ENCODE results near the gene RAB44.
"Not testable (repeated sequence)": the region's sequence is repeated elsewhere in the genome, so short reads cannot be mapped to it uniquely, and the experiment has no call there.

RAB44 gene

DNA sequence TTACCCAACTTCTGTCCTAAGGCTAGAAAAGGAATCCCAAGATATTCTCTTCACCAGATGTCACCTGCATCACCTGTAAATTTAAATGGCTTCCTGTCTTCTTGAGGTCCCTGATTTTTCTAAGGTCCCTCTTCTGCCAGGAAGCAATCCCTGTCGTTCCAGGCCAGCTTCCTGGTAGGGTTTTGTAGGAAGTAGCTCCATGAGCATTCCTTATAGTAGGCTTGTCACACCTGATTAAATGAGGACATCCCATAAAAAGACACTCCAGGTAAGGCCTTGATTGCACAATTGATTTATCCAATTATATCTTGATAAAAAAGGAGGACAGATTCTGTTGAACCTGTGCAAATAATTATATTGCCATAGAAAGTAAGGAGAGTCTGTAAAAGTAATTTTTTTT is 8.7 kb downstream of the RAB44 start:
- DNase-seq (ENCODE audit: low read depth), result no peak

DNA sequence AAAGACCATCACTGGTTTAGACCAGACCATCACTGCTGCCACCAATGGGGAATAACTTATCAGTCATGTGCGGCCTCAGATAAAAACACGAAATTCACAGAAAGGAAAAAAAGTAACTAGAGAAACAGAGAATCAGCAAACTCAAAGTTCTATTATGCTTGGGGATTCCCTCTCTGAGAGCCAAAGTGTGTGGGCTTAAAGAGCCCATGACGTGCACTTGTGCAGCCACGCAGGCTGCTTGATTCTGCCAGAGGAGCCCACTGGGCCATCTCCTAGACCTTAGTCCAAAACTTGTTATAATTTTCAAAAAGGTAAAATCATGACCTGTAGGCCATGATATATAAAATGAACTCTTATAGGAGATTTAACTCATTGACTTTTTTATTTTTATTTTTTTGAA is 15.2 kb downstream of the RAB44 start:
- DNase-seq (ENCODE audit: low read depth), result no peak

DNA sequence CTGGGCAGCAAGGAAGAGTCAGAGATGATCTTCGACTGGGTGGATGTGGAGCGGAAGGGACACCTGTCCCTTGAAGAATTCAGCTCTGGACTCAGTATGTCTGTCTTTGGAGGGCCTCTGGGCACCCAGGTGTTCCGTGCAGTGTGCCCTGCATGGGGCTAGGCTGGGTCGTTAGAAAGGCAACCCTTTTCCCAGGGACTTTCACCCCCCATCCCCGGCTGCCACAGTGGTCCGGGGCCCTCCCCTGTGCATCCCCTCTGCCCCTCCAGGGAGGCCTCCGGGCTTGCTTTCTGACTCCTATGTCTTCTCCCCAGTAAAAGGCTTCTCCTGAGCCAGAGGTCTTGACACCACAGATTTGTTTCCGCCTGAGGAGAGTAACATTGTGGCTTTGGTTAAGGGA is 16.2 kb downstream of the RAB44 start:
- DNase-seq (ENCODE audit: low read depth), result no peak

DNA sequence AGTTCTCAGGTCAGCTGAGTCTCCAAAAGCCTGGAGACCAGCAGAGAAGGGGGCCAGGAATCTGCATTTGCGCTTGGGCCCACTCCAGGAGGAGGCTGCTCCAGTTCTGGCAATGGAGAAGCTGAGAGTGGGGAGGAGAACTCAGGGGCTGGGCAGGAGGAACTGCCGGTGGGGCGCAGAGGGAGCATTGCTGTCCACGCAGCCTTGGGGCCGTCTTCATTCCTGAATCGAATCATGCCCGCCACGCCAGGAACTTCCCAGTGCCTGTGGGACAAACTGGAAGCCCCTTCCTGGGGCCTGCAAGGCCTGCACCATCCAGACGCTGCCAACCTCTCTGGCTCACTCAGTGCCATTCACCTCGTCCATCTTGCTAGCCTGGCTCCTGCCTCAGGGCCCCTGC is 16.9 kb downstream of the RAB44 start:
- no peak for DNase-seq (ENCODE audit: low read depth)

DNA sequence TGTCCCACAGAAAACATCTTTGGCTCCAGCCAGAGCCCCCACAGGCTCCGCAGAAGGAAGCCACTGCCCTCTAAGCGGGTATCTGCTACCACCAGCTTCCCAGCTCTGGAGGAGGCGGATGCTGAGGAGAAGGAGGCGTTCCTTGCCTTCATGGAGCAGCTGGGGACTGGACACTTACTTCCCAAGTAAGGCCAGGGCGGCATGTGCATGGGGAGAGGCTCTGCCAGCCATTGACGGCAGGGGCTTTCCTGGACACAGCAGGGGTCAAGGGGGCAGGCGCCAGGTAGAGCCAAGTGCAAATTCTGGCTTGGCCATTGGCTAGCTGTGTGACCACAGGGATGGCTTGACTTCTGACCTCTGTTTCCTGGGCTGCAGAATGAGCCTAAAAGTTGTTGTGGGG is 17.8 kb downstream of the RAB44 start:
- DNase-seq (ENCODE audit: low read depth), result no peak

DNA sequence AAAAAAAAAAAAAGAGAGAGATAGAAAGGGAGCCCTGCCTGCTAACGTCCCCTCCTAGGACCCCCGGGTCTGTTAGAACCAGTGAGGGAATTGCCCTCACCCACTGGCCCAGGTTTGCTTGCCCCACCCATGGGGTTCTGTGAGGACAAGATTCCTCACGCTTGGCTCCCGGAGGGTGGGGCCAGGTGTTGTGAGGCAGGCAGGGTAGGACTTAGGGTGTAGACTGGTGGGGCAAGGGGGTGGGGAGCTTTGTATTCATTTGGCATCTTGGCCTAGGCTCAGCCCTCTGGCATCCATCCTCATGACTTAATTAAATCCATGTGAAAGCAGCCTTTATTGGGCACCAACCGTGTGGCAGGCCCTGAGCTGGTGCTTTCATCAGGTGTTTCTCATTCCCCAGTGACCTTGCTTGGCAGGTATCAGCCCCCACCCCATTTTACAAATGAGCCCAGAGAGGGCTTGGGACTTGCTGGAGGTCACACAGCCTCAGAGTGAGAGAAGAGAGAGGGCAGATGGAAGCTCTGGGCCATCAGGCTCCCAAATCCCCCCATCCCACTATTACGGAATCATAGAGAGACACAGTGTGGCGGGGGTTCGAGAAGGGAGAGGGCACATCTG is 19.0 kb downstream of the RAB44 start:
- DNase-seq (ENCODE audit: low read depth), result no peak

DNA sequence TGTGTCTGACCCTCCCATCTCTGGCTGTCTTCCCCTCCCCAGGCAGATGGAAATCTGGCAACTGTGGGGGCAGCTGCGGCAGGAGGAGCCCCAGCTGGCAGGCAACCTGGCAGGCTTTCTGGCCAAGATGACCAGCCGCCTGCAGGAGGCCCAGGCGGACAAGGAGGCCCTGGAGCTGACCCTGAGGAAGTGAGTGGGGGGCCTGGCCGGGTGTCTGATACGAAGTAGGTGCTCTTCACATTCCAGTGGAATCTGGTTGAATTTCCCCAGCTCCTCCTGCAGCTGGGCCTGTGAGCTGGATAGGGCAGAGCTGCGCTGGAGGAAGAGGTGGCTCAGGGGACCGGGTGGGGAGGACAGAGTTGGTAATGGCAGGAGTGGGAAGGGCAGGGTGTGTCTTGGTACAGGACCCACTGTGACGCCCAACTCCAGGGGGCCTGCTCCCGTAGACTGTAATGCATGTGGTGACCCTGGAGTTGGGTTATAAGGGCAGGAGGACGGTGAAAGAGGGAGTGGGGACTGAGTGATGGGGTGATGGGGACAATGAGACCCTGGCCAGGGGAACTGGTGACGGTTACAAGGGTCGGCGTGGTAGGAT is 19.7 kb downstream of the RAB44 start:
- no peak for DNase-seq (ENCODE audit: low read depth)

DNA sequence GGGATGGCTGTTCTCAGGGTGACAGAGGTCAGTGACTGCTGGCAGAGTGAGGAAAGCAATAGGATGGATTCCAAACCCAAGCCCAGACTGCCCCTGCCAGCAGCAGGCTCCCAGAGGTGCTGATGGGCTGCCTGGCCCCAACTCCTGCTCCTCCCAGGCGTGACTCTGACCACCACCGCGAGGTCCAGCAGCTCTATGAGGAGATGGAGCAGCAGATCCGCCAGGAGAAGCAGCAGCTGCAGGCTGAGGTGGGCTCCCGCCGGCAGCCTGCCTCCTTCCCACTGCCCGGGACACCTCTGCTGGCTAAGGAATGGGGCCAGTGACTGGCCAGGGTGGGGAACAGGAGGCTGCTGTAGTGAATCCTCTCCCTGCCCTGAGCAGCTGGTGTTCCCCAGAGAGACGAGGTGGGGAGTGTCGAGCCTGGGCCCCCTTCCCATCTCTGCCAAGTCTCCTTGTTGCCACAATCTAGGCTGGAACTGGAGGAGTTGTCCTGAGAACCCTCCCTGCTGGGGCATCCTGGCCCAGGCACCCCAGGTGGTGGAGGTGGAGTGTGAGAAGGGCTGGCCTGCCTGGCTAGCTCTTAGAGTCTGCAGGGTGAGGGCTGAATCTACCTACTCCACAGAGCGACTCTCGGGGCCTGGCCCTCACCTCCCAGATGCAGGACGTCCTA is 20.4 kb downstream of the RAB44 start:
- no peak for DNase-seq (ENCODE audit: low read depth)

DNA sequence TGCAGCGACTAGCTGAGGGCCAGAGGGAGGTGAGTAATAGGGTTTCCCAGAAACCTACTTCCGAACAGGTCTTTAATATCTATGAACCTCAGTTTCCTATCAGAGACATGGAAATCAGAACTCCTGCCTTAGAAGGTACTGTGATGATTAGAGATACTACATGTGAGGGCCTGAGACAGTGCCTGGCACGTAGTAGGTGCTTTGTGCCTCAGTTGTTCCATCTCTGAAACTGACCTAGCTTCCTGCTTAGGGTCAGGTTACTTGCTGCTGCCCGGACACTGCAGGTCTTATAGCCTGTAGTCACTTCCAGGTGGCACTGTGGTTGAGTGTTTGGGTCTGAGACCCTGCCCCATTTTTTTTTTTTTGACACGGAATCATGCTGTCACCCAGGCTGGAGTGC is 20.9 kb downstream of the RAB44 start:
- DNase-seq (ENCODE audit: low read depth), result no peak

DNA sequence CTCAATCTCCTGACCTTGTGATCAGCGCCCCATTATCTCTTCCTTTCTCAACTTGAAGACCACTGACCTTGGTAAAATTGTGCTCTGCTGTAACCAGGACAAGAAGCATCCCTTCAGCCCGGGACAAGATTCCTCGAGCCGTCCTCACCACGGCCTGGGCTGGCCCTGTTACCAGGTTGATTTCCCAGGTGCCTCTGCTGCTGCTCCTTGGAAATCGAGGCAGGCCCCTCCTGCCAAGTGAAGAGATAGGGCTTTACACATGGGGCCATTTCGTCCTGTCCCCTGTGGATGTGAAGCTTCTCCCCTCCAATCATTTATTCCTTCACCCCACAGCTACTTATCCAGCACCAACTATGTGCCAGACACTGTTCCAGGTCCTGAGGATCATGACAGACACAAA is 21.5 kb downstream of the RAB44 start:
- DNase-seq (ENCODE audit: low read depth), result no peak

DNA sequence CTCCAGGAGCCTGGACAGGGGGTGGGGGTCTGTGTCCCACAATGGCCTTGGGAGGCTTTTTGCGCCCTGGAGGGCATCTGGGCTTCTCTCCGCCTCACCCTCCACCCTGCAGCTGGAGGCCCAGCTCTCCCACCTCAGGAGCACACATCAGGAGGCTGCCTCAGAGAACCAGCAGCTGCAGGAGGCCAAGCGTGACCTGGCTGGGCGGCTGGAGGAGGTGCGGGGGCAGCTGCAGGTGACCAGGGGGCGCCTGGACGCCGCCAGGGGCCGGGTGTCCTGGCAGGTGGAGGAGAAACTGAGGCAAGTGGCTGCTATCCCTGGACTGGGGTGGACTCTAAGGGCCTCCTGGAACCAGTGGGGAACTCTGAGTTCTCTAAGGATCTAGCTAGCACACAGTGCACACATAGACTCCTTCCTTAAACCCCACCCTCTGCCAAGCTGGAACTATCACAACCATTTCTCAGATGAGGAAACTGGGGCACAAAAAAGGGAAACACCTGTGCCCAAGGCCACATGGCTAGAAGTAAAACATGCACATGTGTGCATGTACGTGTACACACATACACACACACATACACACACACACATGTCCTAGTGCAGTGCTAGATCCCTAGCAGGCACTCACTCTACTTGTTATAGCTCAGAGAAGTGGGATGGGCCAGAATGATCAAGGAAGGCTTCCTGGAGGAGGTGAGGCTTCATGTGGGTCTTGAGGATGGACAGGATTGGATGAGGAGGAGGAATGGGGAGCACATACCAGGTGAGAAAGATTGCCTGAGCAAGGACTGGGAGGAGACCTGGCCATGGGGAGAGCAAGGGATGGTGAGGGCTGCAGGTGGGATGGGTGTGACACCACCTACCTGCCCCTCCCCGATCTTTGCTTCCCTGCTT is 22.9 kb downstream of the RAB44 start:
- DNase-seq (ENCODE audit: low read depth), result no peak

DNA sequence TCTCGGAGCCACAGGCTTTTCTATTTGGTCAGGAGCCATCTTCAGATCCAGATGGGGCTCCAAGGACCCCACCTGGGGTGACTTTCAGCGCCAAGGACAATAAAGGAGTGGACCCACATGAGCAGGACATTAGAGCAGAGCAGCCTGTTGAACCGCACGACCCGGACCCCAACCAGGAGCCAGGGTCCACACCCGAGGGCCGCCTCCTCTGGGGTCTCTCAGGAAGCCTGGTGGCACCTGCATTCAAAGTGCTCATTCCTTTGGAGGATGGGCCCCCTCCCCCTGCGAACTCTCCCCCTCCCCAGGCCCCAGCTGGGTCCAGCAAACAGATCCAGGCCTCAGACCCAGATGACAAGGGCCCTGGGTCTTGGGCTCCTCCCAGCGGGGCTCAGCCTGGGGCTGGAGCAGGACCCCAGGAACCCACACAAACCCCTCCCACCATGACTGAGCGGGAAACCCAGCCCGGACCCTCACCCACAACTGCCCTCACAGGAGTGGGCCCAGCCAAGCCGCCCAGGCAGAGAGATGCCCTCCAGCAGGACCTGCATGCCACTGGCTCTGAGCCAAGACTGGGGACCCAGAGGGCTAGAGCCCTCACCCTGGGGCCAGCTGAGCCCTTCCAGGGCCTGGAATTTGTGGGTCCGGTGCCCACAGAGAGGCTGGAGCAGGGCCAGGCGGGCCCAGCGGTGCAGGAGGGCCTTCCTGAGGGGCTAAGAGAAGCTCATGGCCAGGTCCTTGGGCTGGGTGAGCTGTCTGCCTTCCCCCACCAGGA is 23.9 kb downstream of the RAB44 start:
- DNase-seq (ENCODE audit: low read depth), result no peak

DNA sequence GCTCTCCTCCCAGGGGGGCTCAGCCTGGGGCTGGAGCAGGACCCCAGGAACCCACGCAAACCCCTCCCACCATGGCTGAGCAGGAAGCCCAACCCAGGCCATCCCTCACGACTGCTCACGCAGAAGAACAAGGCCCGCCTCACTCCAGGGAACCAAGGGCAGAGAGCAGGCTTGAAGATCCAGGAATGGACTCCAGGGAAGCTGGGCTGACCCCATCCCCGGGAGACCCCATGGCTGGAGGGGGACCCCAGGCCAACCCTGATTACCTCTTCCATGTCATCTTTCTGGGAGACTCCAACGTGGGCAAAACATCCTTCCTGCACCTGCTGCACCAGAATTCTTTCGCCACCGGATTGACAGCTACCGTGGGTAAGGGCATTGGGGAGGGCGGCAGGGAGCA is 24.7 kb downstream of the RAB44 start:
- no peak for DNase-seq (ENCODE audit: low read depth)

DNA sequence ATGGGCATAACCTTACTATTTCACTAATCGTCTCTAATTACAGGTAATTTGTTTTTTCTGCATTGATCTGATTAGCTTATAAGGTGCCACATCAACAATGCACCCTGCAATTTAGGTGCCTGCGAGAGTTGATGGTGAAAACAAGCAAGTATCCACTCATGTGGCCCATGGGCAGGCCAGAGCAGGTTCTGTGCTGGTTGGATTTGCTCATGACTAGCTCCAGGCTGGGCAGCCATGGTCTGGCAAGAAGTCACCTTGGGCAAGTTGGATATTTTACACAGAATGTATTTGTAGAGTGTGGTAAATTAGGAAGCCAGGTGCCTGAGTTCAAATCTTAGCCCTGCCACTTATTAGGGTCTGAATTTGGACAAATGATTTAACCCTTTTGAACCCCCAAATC is 25.3 kb downstream of the RAB44 start:
- no peak for DNase-seq (ENCODE audit: low read depth)

DNA sequence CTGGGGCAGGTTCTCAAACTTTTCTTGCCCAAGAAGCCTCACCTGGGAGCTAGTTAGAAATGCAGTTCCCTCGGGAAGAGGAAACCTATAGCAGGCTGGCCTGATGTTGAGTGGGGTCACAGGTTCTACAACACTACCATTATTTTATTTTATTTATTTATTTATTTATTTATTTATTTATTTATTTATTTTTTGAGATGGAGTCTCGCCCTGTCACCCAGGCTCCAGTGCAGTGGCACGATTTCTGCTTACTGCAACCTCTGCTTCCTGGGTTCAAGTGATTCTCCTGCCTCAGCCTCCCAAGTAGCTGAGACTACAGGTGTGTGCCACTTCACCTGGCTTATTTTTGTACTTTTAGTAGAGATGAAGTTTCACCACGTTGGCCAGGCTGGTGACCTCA is 26.4 kb downstream of the RAB44 start:
- not testable (repeated sequence) for DNase-seq (ENCODE audit: low read depth)

DNA sequence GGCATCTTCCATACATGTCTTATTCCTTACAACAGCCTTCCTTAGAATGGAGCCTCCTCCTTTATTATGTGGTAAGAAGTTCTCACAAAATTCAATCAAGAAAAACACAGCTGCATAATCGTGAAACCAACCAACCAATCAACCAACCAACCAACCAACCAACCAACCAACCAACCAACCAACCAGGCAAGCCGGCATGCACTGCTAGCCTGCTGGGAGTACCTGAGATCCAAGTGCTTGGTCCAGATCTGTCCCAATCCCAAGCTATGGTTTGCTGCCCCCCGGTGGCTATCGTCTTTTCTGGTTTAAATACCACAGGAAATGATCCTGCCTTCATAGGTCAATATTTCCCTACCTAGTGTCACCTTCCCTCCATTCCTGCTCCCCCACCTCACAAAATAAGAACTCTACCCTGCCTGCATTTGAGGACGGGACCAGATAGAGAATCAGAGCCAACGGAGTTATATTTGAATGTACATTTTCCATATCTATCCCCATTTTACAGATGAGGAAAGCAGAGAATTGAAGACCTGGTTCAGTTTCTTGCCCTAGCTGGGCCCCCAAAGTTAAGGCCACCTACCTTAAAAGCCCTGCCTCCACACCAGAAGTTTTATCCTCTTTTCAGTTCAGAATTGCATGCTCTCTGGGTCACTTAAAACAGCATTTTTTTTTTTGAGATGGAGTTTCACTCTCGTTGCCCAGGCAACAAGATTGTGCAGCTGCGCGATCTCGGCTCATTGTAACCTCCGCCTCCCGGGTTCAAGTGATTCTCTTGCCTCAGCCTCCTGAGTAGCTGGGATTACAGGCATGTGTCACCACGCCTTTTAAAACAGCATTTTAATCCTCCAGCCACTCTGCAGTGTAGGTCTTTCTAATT is 27.1 kb downstream of the RAB44 start:
- DNase-seq (ENCODE audit: low read depth), result peak; percentile 45

DNA sequence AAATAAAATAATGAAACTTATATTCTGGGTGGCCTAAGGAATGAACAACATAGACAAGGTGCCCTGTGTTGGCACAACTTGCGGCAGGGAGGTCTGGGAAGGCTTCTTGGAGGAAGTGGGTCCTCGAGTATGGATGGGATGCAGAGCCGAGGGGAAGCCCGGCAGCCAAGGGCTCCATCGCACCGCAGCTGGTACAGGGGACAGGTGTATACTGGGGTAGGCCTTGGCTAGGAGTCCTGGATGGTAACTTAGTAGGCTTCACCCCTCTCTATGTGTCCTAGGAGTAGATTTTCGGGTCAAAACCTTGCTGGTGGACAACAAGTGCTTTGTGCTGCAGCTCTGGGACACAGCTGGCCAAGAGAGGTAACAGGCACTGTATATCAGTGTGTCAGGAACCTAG is 28.0 kb downstream of the RAB44 start:
- no peak for DNase-seq (ENCODE audit: low read depth)

DNA sequence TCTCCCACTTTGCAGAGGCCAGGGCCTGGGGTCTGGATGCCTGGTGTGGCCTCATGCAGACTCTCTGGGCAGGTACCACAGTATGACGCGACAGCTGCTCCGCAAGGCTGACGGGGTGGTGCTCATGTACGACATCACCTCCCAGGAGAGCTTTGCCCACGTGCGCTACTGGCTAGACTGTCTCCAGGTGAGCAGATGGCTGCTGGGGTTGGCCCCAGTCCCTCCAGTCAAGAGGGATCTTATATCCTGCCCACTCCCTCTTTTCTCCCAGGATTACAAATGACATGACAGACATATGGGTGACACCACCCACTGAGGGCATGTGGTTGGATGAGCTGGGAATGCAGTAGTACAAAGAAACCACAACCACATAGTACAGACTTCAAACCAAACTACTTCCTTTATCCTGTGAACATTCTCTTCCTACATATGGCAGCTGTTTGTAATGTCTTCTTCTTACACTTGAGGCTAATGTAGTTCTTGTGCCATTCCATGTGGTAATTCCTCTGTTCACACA is 29.9 kb downstream of the RAB44 start:
- DNase-seq (ENCODE audit: low read depth), result no peak

DNA sequence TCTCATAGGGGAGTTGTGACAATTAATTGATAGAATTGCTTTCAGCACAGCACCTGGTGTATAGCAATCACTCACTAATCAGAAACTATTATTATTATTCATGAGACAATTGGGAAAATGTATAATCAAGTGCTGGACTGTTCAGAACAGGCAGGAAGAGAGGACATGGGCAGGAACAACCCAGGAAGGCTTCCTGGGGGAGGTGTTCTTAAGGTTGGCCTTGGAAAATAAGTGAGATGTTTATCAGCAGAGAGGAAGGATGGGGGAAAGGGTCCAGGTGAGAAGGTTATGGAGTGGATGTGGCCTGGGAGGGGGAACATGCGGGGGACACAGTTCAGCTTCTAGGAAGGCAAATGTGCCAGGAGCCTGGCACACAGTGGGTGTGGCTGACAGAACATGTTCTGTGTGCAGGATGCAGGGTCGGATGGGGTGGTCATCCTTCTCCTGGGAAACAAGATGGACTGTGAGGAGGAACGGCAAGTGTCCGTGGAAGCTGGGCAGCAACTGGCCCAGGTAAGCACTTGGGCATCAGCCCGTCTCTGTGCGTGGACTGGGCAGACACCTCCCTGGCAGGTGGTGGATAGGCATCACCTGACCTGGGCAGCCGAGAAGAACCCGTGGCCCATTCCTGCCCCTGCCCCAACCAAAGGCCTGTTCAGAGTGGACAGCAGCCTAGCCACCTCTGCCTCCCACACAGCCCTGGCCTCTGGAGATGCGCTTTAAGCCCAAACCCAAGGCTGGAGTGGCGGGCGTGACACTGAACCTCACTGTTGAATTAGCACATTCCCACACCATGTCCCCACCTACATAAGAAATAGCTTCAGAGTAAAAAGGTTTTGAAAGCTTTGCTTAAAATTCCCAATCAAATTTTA is 30.9 kb downstream of the RAB44 start:
- DNase-seq (ENCODE audit: low read depth), result no peak

DNA sequence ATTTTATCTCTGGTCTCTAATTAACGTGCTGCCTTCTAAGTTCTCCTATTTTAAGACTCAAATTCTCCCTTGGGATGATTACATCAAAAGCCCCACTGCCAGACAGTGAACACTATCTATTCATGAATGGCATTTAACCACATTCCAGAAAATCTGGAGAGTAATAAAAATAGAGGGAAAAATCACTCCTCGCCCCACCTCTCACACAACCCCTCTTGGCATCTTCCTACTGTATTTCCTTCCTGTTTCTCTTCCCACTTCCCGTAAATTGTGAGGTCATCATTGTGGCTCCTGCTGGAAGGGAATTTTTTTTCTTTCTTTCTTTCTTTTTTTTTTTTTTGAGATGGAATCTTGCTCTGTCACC is 31.5 kb downstream of the RAB44 start:
- no peak for DNase-seq (ENCODE audit: low read depth)

Data from stimulated activated CD8-positive, alpha-beta memory T cell treated with anti-CD3 and anti-CD28 coated beads, Interleukin-7, amount 100 ng/mL, for 24 hours (primary cell).